Upper lobe of left lung (tissue), 4 donors: Measurements from ENCODE around the gene SUSD3.

Experiments
- EP300 ChIP-seq, 4 donors: sonication (generic); formaldehyde crosslinking; IDR thresholded peaks; one replicate each; pipeline ENCODE4 v1.5.1; 2017; ENCODE audit warnings: antibody characterized with exemption in 4 of 4, control low read depth in 2 of 4
- POLR2A ChIP-seq, 4 donors: fragments of 450-650 bp; IDR thresholded peaks; one replicate each; pipeline ENCODE4 v1.5.1; 2016 to 2017; ENCODE audit warnings: antibody characterized with exemption in 4 of 4, mild to moderate bottlenecking in 2 of 4
- POLR2AphosphoS5 ChIP-seq, 2 donors: sonication (generic); formaldehyde crosslinking; IDR thresholded peaks; one replicate each; pipeline ENCODE4 v1.5.1; 2017; ENCODE audit warnings: antibody characterized with exemption in 2 of 2
- TF ChIP-seq, protein P1 (sequence below), 6 experiments: fragments of 450-650 bp in 4 of 6; fragments of 200-600 bp in 2 of 6; sonication (generic) in 2 of 6; IDR thresholded peaks; one replicate each; pipeline ENCODE4 v1.5.1; 2016 to 2019; ENCODE audit warnings: antibody characterized with exemption in 6 of 6

DNA sequence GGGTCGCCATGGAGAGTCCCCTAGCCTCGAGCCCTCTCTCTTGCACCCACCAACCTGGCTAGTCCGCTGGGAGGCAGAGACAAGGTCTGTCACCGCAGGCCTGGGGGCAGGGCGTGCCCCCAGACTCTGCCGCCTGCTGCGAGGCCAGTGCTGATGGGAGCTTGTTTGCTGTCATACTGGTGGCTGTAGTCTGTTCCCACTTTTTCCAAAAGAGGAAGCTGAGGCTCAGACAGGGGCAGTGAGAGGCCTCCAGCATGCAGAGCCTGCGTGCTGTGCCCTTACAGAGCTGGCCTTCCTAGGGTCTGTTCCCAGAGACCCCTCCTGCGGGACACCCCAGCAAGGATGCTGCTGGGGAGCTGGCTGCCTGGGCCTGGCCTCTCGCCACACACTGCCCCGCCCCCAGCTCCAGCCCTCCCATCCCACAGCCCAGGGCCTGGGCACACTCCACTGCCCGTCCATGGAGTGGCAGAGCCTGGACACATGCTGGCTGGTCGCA lies 21.0 kb upstream of the SUSD3 start:
- TF ChIP-seq, protein P1, sequence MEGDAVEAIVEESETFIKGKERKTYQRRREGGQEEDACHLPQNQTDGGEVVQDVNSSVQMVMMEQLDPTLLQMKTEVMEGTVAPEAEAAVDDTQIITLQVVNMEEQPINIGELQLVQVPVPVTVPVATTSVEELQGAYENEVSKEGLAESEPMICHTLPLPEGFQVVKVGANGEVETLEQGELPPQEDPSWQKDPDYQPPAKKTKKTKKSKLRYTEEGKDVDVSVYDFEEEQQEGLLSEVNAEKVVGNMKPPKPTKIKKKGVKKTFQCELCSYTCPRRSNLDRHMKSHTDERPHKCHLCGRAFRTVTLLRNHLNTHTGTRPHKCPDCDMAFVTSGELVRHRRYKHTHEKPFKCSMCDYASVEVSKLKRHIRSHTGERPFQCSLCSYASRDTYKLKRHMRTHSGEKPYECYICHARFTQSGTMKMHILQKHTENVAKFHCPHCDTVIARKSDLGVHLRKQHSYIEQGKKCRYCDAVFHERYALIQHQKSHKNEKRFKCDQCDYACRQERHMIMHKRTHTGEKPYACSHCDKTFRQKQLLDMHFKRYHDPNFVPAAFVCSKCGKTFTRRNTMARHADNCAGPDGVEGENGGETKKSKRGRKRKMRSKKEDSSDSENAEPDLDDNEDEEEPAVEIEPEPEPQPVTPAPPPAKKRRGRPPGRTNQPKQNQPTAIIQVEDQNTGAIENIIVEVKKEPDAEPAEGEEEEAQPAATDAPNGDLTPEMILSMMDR (IDR thresholded peaks at IDR 0.05): no peak
- no peak for TF ChIP-seq POLR2A (IDR thresholded peaks at IDR 0.05)
- TF ChIP-seq EP300 (IDR thresholded peaks at IDR 0.05): no peak
- TF ChIP-seq POLR2AphosphoS5 (IDR thresholded peaks at IDR 0.05): no peak
